G401.6 (cell line): ENCODE measurements around the gene MED6.

Source experiments
- FAIRE-seq: peaks from 2 replicates; lab custom pipeline; 2012; peaks lifted over from hg19 to GRCh38; lab: Jason Lieb, UNC

MED6 gene, protein sequence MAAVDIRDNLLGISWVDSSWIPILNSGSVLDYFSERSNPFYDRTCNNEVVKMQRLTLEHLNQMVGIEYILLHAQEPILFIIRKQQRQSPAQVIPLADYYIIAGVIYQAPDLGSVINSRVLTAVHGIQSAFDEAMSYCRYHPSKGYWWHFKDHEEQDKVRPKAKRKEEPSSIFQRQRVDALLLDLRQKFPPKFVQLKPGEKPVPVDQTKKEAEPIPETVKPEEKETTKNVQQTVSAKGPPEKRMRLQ

GRCh38 chr14:70600382-70601157, at the start of gene MED6:
Gene MED6, minus strand, starts transcription at chr14:70600655. Its CDS starts 18 bp downstream, at chr14:70600637.
- FAIRE-seq = no peak

- no peak for FAIRE-seq
These were observed 49.3 kb upstream of the MED6 start for GRCh38 chr14:70649803-70650202.

GRCh38 chr14:70648346-70648745, 47.9 kb upstream of the MED6 start:
- no peak for FAIRE-seq

DNA sequence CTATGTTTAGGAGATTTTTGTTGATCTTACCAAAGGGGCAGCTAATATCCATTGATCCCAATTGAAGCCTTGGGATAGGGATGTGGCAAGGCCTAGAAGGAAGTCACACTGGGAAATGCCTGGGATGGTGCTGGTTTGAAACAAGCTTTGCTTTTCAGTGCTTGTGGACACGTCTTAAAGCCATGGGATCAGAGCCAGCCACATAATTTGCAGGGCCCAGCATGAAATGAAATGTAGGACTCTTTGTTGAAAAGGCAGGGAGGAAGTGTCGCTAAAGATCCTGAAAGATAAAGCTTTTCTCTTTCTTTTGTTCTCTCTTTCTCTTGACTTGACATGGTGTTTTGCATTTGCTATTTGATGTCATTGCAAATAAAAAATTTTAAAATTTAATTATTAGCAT, 46.2 kb upstream of the MED6 start:
- no peak for FAIRE-seq

- no peak for FAIRE-seq
These were observed 45.4 kb upstream of the MED6 start for GRCh38 chr14:70645892-70646291.

- no peak for FAIRE-seq
These were observed 43.5 kb upstream of the MED6 start for GRCh38 chr14:70643967-70644366.

DNA sequence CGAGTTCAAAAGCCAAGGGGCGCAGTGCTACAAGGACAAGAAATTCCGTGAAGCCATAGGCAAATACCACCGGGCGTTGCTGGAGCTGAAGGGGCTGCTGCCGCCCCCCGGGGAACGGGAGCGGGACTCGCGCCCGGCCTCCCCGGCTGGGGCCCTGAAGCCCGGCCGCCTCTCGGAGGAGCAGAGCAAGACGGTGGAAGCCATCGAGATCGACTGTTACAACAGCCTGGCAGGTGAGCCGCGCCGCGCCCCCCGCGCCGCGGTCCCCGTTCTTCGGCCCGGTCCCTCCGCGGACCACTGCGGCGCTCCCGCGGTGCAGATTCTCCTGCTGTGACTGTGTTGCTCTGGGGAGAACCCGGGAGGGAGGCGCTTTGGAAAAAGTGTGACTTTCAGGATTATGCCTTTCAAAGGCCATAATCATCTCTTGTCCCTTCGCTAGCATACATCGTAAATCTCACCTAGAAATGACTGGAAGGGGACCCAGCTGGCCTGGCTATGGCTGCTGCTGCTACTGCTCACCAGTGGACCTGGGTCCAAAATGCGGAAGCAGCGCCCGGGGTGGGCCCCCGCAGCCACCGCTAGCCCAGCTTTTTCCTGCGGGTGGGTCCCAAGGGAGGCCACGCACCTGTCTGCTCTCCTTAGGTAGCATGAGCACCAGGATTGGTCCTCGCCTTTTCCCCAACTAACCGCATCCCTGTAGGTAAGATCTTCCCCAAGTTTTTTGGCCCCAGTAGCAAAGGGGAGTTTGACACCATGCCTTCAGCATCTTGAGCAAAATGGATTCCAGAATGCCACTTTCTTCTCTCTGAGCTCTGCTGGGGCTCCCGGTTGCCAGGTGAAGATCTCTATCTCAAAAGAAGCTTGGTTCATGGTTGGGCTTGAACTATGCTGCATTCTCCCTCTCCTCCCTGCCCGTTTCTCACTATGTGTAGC, 42.1 kb upstream of the MED6 start:
- no peak for FAIRE-seq

- no peak for FAIRE-seq
These were observed 41.3 kb upstream of the MED6 start, which contains the start of gene TTC9 for GRCh38 chr14:70641548-70642302. Gene TTC9, plus strand, starts transcription at chr14:70641916. Its CDS starts 214 bp downstream, at chr14:70642130.

DNA sequence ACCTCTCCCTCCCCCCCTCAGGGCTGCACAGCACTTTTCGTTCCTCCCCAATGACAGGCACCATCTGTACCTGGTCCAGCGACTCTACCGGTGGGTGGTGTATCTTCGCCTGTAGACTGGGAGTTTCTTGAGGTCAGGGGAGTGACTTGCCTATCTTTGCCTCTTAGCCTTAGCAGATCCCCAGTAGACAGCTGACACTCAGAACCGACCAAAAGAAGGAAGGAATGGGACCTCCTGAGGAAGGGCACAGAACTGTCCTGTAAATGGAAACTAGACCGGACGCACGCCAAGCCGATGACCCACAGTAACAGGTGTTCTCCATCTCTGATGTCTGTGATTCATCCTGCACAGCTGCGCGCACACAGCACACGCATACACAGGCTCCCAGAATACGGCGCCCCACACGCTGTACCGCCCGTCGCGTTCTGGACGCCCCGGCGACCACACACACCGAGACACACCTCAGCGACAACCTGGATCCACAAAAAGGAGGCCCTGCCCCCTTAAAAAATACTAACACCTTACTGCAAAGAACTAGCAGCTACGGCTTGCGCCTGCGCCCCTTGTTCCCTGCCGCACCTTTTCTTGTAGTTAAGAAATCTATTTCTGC, 40.6 kb upstream of the MED6 start:
- no peak for FAIRE-seq

GRCh38 chr14:70638416-70638815, 38.0 kb upstream of the MED6 start:
- no peak for FAIRE-seq

DNA sequence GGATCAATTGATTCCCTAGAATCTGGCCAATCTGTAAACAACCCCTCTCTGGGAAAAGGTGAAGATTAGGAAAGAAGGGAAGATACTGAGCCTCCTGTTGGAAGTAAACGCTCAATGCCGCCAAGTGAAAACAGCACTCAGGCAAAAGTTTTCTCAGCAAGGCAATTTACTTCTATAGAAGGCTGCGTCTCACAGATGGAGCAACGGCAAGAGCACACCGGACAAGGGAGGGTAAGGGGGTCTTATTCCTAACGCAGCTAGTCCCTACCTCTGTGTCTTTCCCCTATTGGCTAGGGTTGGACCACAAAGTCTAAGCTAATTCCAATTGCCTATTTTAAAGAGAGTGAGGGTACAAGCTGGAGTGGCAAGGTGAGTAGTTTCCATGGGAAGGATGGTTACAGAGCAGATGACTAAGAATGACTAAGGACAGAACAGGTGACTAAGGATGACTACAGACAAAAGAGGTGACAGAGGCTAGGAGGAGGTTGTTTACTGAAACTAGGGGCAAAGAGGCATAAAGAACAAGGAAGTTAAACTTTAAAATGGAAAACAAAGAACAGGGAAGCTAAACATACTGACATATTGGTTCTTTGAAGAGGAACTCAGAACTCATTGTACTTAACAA, 35.6 kb upstream of the MED6 start:
- no peak for FAIRE-seq

GRCh38 chr14:70631948-70632347, 31.5 kb upstream of the MED6 start:
- no peak for FAIRE-seq

- no peak for FAIRE-seq
These were observed 24.5 kb upstream of the MED6 start for GRCh38 chr14:70624972-70625371.

- FAIRE-seq = peak; percentile 33
These were observed 21.8 kb upstream of the MED6 start for GRCh38 chr14:70622111-70622712.

DNA sequence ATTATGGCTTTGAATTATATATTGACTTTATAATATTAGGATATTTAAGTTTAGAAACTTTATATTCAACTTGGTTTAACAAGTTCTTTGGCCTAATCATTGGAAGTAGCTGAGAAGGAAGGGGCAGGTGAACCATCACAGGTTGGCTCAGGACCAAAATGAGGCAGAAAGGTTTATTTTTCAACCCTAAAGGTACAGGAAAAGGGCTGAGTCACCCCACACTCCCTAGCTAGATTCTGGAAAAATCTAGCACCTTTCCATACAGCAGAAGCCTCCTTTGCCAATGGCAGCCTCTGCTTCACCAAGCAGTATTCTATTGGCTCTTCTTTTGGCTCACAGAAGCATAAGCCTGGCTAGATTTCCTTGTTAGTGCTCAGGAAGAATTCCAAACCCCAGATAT, 19.3 kb upstream of the MED6 start:
- no peak for FAIRE-seq

GRCh38 chr14:70618314-70618713, 17.9 kb upstream of the MED6 start:
- FAIRE-seq = no peak

DNA sequence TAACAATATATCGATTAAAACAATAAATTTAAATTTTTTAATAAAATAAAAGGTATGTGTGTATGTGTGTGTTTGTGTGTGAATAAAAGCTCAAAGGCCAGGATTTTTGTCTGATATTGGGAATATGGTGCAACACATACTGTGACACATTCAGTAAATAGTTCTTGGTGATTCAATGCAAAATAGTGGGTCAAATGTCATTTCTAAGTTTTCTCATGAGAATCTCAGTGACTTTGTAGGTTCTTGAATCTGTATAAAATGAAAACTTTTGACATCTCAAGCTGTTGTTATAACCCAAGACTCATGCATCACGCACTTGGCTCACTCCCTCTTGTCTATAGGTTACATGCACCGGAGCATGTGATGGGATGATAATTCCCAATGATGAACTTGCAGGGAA, 16.2 kb upstream of the MED6 start:
- no peak for FAIRE-seq

GRCh38 chr14:70611216-70611615, 10.8 kb upstream of the MED6 start:
- no peak for FAIRE-seq

DNA sequence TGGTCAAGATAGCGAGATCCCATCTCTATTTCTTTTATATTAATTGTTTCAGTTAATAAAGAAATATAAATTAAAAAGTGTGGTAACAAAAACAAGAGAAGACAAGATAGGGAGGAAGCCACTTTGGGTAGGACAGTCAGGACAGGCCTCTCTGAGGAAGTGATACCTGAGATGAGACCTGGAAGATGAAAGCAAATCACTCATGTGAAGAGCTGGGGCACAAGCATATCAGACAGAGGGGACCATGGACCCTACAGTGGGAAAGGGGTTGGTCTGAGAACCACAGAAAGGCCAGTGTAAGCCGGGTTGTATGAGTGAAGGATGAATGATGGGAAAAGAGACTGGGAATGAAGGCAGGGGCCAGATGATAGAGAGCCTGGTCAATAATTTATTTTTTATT, 1.8 kb upstream of the MED6 start:
- no peak for FAIRE-seq

DNA sequence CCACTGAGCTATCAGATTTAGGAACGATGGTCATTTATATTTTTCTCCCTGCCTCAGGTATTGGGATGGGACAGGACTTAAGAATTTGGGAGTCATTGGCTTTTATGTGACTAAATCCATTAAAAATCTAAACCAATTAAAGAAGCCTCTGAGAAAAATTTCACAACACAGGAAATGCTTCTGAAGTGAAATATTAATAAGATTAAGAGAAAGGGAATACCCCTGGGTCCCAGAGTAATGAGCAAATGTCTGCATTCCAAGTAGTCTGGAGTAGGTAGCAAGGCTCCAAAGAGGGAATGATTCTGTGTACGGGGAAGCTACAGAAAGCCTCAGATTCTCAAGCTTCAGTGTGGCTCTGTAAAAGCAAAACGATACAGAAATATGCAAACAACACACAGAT, 707 bp upstream of the MED6 start:
- FAIRE-seq = no peak

- no peak for FAIRE-seq
These were observed 1.1 kb downstream of the MED6 start for GRCh38 chr14:70599345-70599744.
